ENCODE results near the gene RNF166. TPM values are rescaled to one million over a fixed set of nuclear protein-coding genes. Genes with fewer than 3 reads are reported as not detected.
A peak's percentile ranks its signal among the peaks of the same experiment; 100 is the strongest.

RNF166 gene
- total and polyA plus RNA-seq, 2 of the 13 experiments (the other 11 are each of a cell fraction or from before 2014, with no cell fraction given) = 21.4 to 23.0 TPM

- TF ChIP-seq GMEB1 (CRISPR knock-in tag; IDR thresholded peaks at IDR 0.05; ENCODE audit: borderline replicate concordance) (0 out of 2 replicates have a peak, but pooled peaks have one; percentile 71), SCMH1 (CRISPR knock-in tag; IDR thresholded peaks at IDR 0.05; ENCODE audit: borderline replicate concordance) (no peak), GFI1 (CRISPR knock-in tag; IDR thresholded peaks at IDR 0.05; ENCODE audit: borderline replicate concordance) (no peak; the same call in 1 of the 2 replicates), MLLT10 (CRISPR knock-in tag; IDR thresholded peaks at IDR 0.05) (no peak), FOSL2 (CRISPR knock-in tag; IDR thresholded peaks at IDR 0.05) (peak; percentile 77), ZBTB7A (CRISPR knock-in tag; IDR thresholded peaks at IDR 0.05) (no peak), ZNF512 (CRISPR knock-in tag; IDR thresholded peaks at IDR 0.05) (no peak), TOE1 (CRISPR knock-in tag; IDR thresholded peaks at IDR 0.05) (no peak), ZNF709 (CRISPR knock-in tag; IDR thresholded peaks at IDR 0.05) (0 out of 2 replicates have a peak, but pooled peaks have one; percentile 49), PAXIP1 (CRISPR knock-in tag; conservative IDR thresholded peaks at IDR 0.05) (peak; percentile 89), ISX (CRISPR knock-in tag; conservative IDR thresholded peaks at IDR 0.05) (no peak), PITX1 (CRISPR knock-in tag; IDR thresholded peaks at IDR 0.05) (peak; percentile 90), ARNT (IDR thresholded peaks at IDR 0.05) (no peak), ZNF124 (CRISPR knock-in tag; IDR thresholded peaks at IDR 0.05) (no peak; the same call in 1 of the 2 replicates), KDM5B (CRISPR knock-in tag; IDR thresholded peaks at IDR 0.05; ENCODE audit: borderline replicate concordance) (no peak), ZNF670 (CRISPR knock-in tag; IDR thresholded peaks at IDR 0.05; ENCODE audit: borderline replicate concordance) (peak; percentile 98), ZFP1 (CRISPR knock-in tag; IDR thresholded peaks at IDR 0.05) (peak; percentile 82; the same call in 1 of the 2 replicates), CHD2 (IDR thresholded peaks at IDR 0.05; ENCODE audit: low read depth, low read length) (no peak), ZFP37 (CRISPR knock-in tag; IDR thresholded peaks at IDR 0.05; ENCODE audit: borderline replicate concordance) (no peak), TCF7 (IDR thresholded peaks at IDR 0.05; ENCODE audit: low read depth) (no peak), MLX (CRISPR knock-in tag; IDR thresholded peaks at IDR 0.05) (peak; percentile 83; the same call in 1 of the 2 replicates), GPBP1L1 (CRISPR knock-in tag; IDR thresholded peaks at IDR 0.05) (no peak)
Observed at GRCh38 chr16:88700636-88701482, 5.3 kb downstream of the RNF166 start (continued).
